Fibroblast of skin of scalp (primary cell): ENCODE data around the gene TSC22D3.
"Not testable (repeated sequence)": the region's sequence is repeated elsewhere in the genome, so short reads cannot be mapped to it uniquely, and the experiment has no call there.

ENCODE experiments used
- DNase-seq: peaks from one replicate; pipeline ENCODE4 v3.0.0-alpha.2; 2013

The TSC22D3 gene

GRCh38 chrX:107678957-107679740, 96.4 kb downstream of the TSC22D3 start:
- peak; percentile 56 for DNase-seq

GRCh38 chrX:107677909-107678308, 97.7 kb downstream of the TSC22D3 start:
- DNase-seq, result no peak

- peak; percentile 13 for DNase-seq
Measured at GRCh38 chrX:107677501-107677901, 98.1 kb downstream of the TSC22D3 start.

- DNase-seq, result peak; percentile 91
Measured at GRCh38 chrX:107676559-107677378, 98.8 kb downstream of the TSC22D3 start.

- DNase-seq, result peak; percentile 42
Measured at GRCh38 chrX:107675823-107676555, 99.6 kb downstream of the TSC22D3 start.

- DNase-seq, result no peak
Measured at GRCh38 chrX:107675365-107675654, 100.3 kb downstream of the TSC22D3 start.

GRCh38 chrX:107674480-107675364, 100.9 kb downstream of the TSC22D3 start:
- DNase-seq, result peak; percentile 39

- DNase-seq, result peak; percentile 31
Measured at GRCh38 chrX:107673933-107674479, 101.6 kb downstream of the TSC22D3 start.

- no peak for DNase-seq
Measured at GRCh38 chrX:107673431-107673830, 102.2 kb downstream of the TSC22D3 start.

- peak; percentile 67 for DNase-seq
Measured at GRCh38 chrX:107672955-107673378, 102.6 kb downstream of the TSC22D3 start.

- DNase-seq, result not testable (repeated sequence)
Measured at GRCh38 chrX:107671256-107671655, 104.3 kb downstream of the TSC22D3 start.

- DNase-seq, result no peak
Measured at GRCh38 chrX:107669885-107670628, 105.5 kb downstream of the TSC22D3 start.

- DNase-seq, result no peak
Measured at GRCh38 chrX:107669261-107669660, 106.3 kb downstream of the TSC22D3 start.

- DNase-seq, result not testable (repeated sequence)
Measured at GRCh38 chrX:107668710-107669109, 106.9 kb downstream of the TSC22D3 start.

- no peak for DNase-seq
Measured at GRCh38 chrX:107667426-107667825, 108.2 kb downstream of the TSC22D3 start.

GRCh38 chrX:107666931-107667330, 108.7 kb downstream of the TSC22D3 start:
- DNase-seq, result no peak
